Fibroblast of gingiva (primary cell): ENCODE data around the gene PTOV1.
A peak's percentile ranks its signal among the peaks of the same experiment; 100 is the strongest.

Experiments
- DNase-seq: peaks from one replicate; pipeline ENCODE4 v3.0.0-alpha.2; 2011; ENCODE audit warnings: low read depth

Gene PTOV1

GRCh38 chr19:49875177-49875576, 24.2 kb downstream of the PTOV1 start:
- no peak for DNase-seq

GRCh38 chr19:49875857-49876421, 25.0 kb downstream of the PTOV1 start:
- DNase-seq, result peak; percentile 39

GRCh38 chr19:49876422-49877019, 25.6 kb downstream of the PTOV1 start:
- DNase-seq, result peak; percentile 99

- peak; percentile 100 for DNase-seq
Observed at GRCh38 chr19:49877020-49877878, 26.3 kb downstream of the PTOV1 start, which contains the start of the genes AKT1S1 and TBC1D17. TSS of gene AKT1S1 (minus strand) at chr19:49877355. CDS start at chr19:49873295, 4,060 bp downstream. TSS of gene TBC1D17 (plus strand) at chr19:49877702. CDS start at chr19:49877724, 22 bp downstream.

- peak; percentile 98 for DNase-seq
Observed at GRCh38 chr19:49877879-49878743, 27.2 kb downstream of the PTOV1 start.

- no peak for DNase-seq
Observed at GRCh38 chr19:49878744-49879070, 27.7 kb downstream of the PTOV1 start.

- DNase-seq, result no peak
Observed at GRCh38 chr19:49879243-49879963, 28.4 kb downstream of the PTOV1 start.

- no peak for DNase-seq
Observed at GRCh38 chr19:49880162-49880869, 29.4 kb downstream of the PTOV1 start.

- DNase-seq, result no peak
Observed at GRCh38 chr19:49881186-49881585, 30.2 kb downstream of the PTOV1 start.

GRCh38 chr19:49881672-49882394, 30.9 kb downstream of the PTOV1 start:
- DNase-seq, result no peak

GRCh38 chr19:49882643-49883042, 31.7 kb downstream of the PTOV1 start:
- DNase-seq, result no peak

- DNase-seq, result no peak
Observed at GRCh38 chr19:49883094-49883493, 32.1 kb downstream of the PTOV1 start.

GRCh38 chr19:49884109-49884508, 33.1 kb downstream of the PTOV1 start:
- no peak for DNase-seq

- DNase-seq, result no peak
Observed at GRCh38 chr19:49884760-49885159, 33.8 kb downstream of the PTOV1 start.

- no peak for DNase-seq
Observed at GRCh38 chr19:49887037-49887664, 36.2 kb downstream of the PTOV1 start.

- DNase-seq, result no peak
Observed at GRCh38 chr19:49887665-49888509, 36.9 kb downstream of the PTOV1 start.

- DNase-seq, result no peak
Observed at GRCh38 chr19:49888510-49888824, 37.5 kb downstream of the PTOV1 start.

- DNase-seq, result no peak
Observed at GRCh38 chr19:49889038-49889686, 38.2 kb downstream of the PTOV1 start.
